22Rv1 (cell line): ENCODE results near the gene IL13.

Source experiments
- CTCF ChIP-seq: fragments of 450-650 bp; IDR thresholded peaks from 2 replicates; pipeline ENCODE4 v1.5.1; 2017; ENCODE audit warnings: mild to moderate bottlenecking
- ZFX ChIP-seq: fragments of 450-650 bp; IDR thresholded peaks from 2 replicates; pipeline ENCODE4 v1.6.1; 2017; ENCODE audit warnings: antibody characterized with exemption, borderline replicate concordance

GRCh38 chr5:132678735-132679134 lies 20.8 kb downstream of the IL13 start:
- TF ChIP-seq CTCF (no peak), ZFX (no peak)
